ENCODE results near the gene TMEM63A.
A peak's percentile ranks its signal among the peaks of the same experiment; 100 is the strongest.

TMEM63A gene

GRCh38 chr1:225883616-225884265, 1.6 kb upstream of the TMEM63A start:
- no peak for DNase-seq

GRCh38 chr1:225882694-225883615, 775 bp upstream of the TMEM63A start:
- DNase-seq = peak; percentile 47

GRCh38 chr1:225881081-225881958, 860 bp downstream of the TMEM63A start:
- peak; percentile 47 for DNase-seq

GRCh38 chr1:225880636-225881035, 1.5 kb downstream of the TMEM63A start:
- no peak for DNase-seq

GRCh38 chr1:225880222-225880588, 2.0 kb downstream of the TMEM63A start:
- no peak for DNase-seq

- no peak for DNase-seq
Measured at GRCh38 chr1:225879521-225880221, 2.5 kb downstream of the TMEM63A start.

GRCh38 chr1:225878282-225878681, 3.9 kb downstream of the TMEM63A start:
- no peak for DNase-seq

GRCh38 chr1:225877580-225877979, 4.6 kb downstream of the TMEM63A start:
- DNase-seq = peak; percentile 35

- DNase-seq = no peak
Measured at GRCh38 chr1:225876900-225877510, 5.2 kb downstream of the TMEM63A start.

- DNase-seq = no peak
Measured at GRCh38 chr1:225875044-225875815, 7.0 kb downstream of the TMEM63A start.

GRCh38 chr1:225874431-225874830, 7.7 kb downstream of the TMEM63A start:
- DNase-seq = no peak

GRCh38 chr1:225873281-225873850, 8.8 kb downstream of the TMEM63A start:
- DNase-seq = no peak

- DNase-seq = no peak
Measured at GRCh38 chr1:225872075-225872430, 10.1 kb downstream of the TMEM63A start.

GRCh38 chr1:225871359-225872074, 10.7 kb downstream of the TMEM63A start:
- DNase-seq = no peak

GRCh38 chr1:225870911-225871310, 11.3 kb downstream of the TMEM63A start:
- DNase-seq = no peak

GRCh38 chr1:225868631-225869330, 13.4 kb downstream of the TMEM63A start:
- DNase-seq = no peak

- DNase-seq = no peak
Measured at GRCh38 chr1:225866981-225867380, 15.2 kb downstream of the TMEM63A start.

- DNase-seq = peak; percentile 76
Measured at GRCh38 chr1:225866061-225866837, 15.9 kb downstream of the TMEM63A start.

GRCh38 chr1:225865514-225865913, 16.7 kb downstream of the TMEM63A start:
- no peak for DNase-seq

Data from activated CD8-positive, alpha-beta memory T cell treated with anti-CD3 and anti-CD28 coated beads, Interleukin-2, amount 50 U/mL, for 4 hours (primary cell).